Neutrophil (primary cell): ENCODE results near the gene PDE6B.
A peak's percentile ranks its signal among the peaks of the same experiment; 100 is the strongest.

Experiments used
- H3K27ac ChIP-seq: fragments of 200-600 bp; sonication (generic); 2 replicates; pipeline ENCODE4 v1.5.1; 2016; ENCODE audit warnings: mild to moderate bottlenecking, moderate library complexity
- H3K27me3 ChIP-seq: fragments of 200-600 bp; sonication (generic); 2 replicates; pipeline ENCODE4 v1.6.0; 2016; ENCODE audit warnings: mild to moderate bottlenecking
- H3K36me3 ChIP-seq: fragments of 200-600 bp; sonication (generic); 2 replicates; pipeline ENCODE4 v1.5.1; 2017
- H3K4me1 ChIP-seq, 2 experiments: fragments of 200-600 bp in 1 of 2; sonication (generic) in 1 of 2; 1 replicate in 1 of 2; 2 replicates in 1 of 2; pipeline versions ENCODE4 v1.5.1 to v1.6.1; 2013 to 2016; ENCODE audit warnings: low read depth in 1 of 2, low read length in 1 of 2, mild to moderate bottlenecking in 1 of 2, moderate library complexity in 1 of 2; ENCODE audit not compliant: control insufficient read depth in 1 of 2, insufficient read depth in 1 of 2
- H3K4me3 ChIP-seq, 2 experiments: fragments of 200-600 bp in 1 of 2; sonication (generic) in 1 of 2; 1 replicate in 1 of 2; 2 replicates in 1 of 2; pipeline ENCODE4 v1.5.1; 2013 to 2016; ENCODE audit warnings: low read depth in 1 of 2, low read length in 1 of 2, mild to moderate bottlenecking in 1 of 2, moderate library complexity in 1 of 2
- H3K9me3 ChIP-seq: fragments of 200-600 bp; sonication (generic); 2 replicates; pipeline ENCODE4 v1.5.1; 2016
- TF ChIP-seq, protein P1 (sequence below): fragments of 200-600 bp; sonication (generic); IDR thresholded peaks from 2 replicates; pipeline ENCODE4 v1.5.1; 2016; ENCODE audit warnings: antibody characterized with exemption

Gene PDE6B

DNA sequence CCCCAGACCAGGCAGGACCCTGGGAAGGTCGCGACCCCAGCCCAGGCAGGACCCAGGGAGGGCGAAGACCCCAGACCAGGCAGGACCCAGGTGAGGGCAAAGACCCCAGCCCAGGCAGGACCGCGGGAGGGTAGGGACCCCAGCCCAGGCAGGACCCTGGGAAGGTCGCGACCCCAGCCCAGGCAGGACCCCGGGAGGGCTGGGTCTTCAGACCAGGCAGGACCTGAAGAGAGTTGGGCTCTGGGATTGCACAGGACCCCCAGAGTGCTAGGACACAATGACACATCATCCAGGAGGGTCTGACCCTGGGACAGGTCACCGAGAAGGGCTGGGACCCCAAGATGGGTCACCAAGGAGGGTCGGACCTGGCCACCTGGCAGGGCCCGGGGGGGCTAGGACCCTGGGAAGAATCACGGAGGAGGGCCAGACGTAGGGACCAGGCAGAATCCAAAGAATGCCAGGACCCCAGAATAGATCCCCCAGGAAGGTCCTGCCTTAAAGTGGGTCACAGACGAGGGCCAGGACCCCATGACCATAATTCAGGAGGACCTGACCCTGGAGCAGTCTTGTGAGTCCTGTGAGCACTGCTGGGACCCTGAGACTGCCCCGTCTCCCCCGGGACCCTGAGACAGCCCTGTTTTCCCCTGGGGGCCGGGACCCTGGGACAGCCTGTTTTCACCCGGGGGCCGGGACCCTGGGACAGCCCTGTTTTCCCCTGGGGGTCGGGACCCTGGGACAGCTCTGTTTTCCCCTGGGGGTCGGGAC is 81.6 kb downstream of the PDE6B start:
- Histone ChIP-seq H3K27me3 (no peaks in the 10 kb centered on the region), H3K27ac (peak overlapping the region; percentile 91), H3K9me3 (no peaks in the 10 kb centered on the region), H3K4me1 (peaks cover 54 to 70% of the 10 kb centered on the region in 2 experiments), H3K4me3 (peak overlapping the region in 1 of 2 experiments; percentile 8), H3K36me3 (no peaks in the 10 kb centered on the region)
- TF ChIP-seq, protein P1, sequence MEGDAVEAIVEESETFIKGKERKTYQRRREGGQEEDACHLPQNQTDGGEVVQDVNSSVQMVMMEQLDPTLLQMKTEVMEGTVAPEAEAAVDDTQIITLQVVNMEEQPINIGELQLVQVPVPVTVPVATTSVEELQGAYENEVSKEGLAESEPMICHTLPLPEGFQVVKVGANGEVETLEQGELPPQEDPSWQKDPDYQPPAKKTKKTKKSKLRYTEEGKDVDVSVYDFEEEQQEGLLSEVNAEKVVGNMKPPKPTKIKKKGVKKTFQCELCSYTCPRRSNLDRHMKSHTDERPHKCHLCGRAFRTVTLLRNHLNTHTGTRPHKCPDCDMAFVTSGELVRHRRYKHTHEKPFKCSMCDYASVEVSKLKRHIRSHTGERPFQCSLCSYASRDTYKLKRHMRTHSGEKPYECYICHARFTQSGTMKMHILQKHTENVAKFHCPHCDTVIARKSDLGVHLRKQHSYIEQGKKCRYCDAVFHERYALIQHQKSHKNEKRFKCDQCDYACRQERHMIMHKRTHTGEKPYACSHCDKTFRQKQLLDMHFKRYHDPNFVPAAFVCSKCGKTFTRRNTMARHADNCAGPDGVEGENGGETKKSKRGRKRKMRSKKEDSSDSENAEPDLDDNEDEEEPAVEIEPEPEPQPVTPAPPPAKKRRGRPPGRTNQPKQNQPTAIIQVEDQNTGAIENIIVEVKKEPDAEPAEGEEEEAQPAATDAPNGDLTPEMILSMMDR: no peak

DNA sequence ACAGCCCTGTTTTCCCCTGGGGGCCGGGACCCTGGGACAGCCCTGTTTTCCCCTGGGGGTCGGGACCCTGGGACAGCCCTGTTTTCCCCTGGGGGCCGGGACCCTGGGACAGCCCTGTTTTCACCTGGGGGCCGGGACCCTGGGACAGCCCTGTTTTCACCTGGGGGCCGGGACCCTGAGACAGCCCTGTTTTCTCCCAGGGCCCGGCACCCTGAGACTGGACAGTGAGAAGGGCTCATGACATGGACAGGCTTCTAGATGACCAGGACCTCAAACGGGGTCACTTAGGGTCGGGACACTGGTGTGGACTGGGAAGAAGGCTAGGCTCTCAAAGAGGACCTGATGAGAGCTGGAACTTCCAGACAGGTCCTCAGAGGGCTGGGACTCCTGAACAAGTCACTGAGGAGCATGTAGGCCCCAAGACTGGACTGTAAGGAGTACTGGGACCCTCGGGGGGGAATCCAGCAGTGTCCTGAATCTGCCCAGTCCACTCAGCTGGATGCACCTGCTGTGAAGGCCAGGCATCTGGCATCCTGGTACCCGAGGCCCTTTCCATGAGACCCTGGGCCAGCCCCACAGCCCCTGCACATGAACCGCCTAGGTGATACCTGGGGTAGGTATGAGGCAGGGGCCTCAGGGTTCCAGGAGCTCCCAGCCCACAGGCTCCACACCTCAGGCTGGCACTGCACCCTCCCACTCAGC is 82.7 kb downstream of the PDE6B start:
- H3K9me3 ChIP-seq: no peaks in the 10 kb centered on the region
- peaks cover 54 to 70% of the 10 kb centered on the region in 2 experiments for H3K4me1 ChIP-seq
- no peaks in the 10 kb centered on the region for H3K36me3 ChIP-seq
- H3K27ac ChIP-seq: peak overlapping the region; percentile 91
- TF ChIP-seq, protein P1: no peak
- H3K4me3 ChIP-seq: peak overlapping the region in 1 of 2 experiments; percentile 18
- no peaks in the 10 kb centered on the region for H3K27me3 ChIP-seq

DNA sequence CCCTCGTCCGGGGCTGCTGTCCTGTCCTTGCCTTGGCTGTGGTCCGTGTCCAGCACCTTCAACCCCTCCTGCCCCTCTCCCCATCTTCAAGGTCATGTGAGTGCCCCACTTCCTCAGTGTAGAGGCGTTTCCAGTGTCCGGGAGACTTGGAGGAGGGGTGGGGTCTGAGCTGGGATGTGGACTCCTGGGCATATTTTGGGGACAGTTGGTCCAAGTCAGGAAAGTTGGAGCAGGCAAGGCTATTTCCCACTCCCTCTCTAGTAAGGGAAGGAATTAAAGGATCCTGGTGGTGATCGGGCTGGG is 83.2 kb downstream of the PDE6B start:
- Histone ChIP-seq H3K4me3 (peak overlapping the region in 1 of 2 experiments; percentile 18), H3K9me3 (no peaks in the 10 kb centered on the region), H3K27ac (peak overlapping the region; percentile 91), H3K27me3 (no peaks in the 10 kb centered on the region), H3K4me1 (peaks cover 54 to 70% of the 10 kb centered on the region in 2 experiments), H3K36me3 (no peaks in the 10 kb centered on the region)
- TF ChIP-seq, protein P1: no peak

DNA sequence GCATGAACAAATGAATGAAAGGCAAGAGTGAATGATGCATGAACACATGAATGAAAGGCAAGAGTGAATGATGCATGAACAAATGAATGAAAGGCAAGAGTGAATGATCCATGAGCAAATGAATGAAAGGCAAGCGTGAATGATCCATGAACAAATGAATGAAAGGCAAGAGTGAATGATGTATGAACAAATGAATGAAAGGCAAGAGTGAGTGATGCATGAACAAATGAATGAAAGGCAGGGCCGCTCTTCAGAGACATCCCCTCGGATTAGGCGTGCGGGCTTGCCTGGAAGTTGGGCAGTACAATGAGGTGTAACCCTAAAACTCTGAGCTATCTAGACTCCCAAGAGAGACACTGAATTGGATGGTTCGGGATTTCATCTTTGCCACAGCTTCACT is 84.0 kb downstream of the PDE6B start:
- H3K27ac ChIP-seq: peak overlapping the region; percentile 91
- H3K4me1 ChIP-seq: peaks cover 54 to 66% of the 10 kb centered on the region in 2 experiments
- TF ChIP-seq, protein P1: no peak
- peaks cover 6% of the 10 kb centered on the region for H3K36me3 ChIP-seq
- H3K27me3 ChIP-seq: no peaks in the 10 kb centered on the region
- no peaks in the 10 kb centered on the region for H3K9me3 ChIP-seq
- H3K4me3 ChIP-seq: peak overlapping the region in 1 of 2 experiments; percentile 50

DNA sequence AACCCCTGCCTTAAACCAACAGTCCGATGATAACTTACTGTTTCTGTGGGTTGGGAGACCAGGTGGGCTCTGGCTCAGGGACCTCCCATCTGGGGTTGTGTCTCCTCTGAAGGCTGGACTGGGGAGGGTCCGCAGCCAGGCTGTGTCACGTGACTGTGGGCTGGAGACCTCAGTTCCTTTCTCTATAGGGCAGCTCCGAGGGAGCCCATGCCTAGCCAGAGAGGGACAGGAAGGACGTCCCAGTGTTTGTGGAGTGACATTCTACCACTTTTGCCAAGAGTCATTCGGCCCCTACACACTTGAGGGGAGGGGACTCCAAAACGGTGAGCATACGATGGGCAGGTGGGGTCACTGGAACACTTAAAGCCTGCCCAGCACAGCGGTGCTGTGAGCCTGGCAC is 84.7 kb downstream of the PDE6B start:
- H3K27ac ChIP-seq: peak overlapping the region; percentile 91
- H3K36me3 ChIP-seq: peaks cover 9% of the 10 kb centered on the region
- H3K27me3 ChIP-seq: no peaks in the 10 kb centered on the region
- H3K4me1 ChIP-seq: peaks cover 49 to 59% of the 10 kb centered on the region in 2 experiments
- no peaks in the 10 kb centered on the region for H3K9me3 ChIP-seq
- TF ChIP-seq, protein P1: no peak
- H3K4me3 ChIP-seq: peak overlapping the region; percentile 37 to 50
